ENCODE data around the gene KPNA6. TPM values are rescaled to one million over a fixed set of nuclear protein-coding genes. Genes with fewer than 3 reads are reported as not detected.

KPNA6 gene
- total and polyA plus RNA-seq, 9 of the 15 experiments (the other 6 are each of a cell fraction or from before 2014, with no cell fraction given), result 20.1 to 54.6 (median 32.2) TPM

DNA sequence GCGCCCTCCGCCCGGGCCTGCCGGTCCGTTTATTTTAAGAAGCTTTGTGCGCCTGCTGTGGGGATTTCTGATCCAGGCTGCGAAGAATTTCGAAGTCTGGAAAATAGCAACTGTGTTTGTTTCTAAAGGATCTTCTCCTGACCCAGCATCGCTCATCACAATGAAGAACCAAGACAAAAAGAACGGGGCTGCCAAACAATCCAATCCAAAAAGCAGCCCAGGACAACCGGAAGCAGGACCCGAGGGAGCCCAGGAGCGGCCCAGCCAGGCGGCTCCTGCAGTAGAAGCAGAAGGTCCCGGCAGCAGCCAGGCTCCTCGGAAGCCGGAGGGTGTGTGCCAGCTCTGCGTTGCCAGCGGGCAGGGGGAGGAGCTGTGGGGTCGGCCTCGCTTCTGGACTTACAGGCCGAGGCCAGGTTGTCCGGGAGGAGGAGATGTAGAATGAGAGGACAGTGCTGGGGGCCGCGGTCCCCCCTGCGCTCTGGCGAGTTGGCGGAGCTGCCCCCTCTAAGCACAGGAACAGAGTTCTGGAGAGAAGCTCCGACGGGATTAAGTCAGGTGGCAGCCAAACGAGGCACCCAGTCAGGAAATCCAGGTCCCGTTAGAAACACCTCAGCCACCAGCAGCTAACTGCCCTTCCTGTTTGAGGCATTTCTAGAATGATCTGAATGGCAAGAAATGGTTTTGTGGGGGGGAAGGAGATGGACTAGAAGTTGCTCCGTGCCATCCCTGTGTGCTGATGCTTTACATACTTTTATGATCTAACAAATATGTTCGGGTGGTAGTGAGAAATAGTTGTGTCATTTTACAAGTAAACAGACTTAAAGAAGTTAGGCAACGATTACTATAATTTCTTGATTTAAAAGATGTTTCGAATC, 72.6 kb downstream of the KPNA6 start (continued):
- TF ChIP-seq ZSCAN32 (CRISPR knock-in tag; IDR thresholded peaks at IDR 0.05) (no peak), ZNF23 (CRISPR knock-in tag; IDR thresholded peaks at IDR 0.05) (no peak), RFX5 (IDR thresholded peaks at IDR 0.05; ENCODE audit: low read depth, low read length) (no peak), SMAD3 (CRISPR knock-in tag; conservative IDR thresholded peaks at IDR 0.05) (no peak), SETDB1 (IDR thresholded peaks at IDR 0.05; ENCODE audit: low read length) (no peak), SIN3B (IDR thresholded peaks at IDR 0.05; ENCODE audit: low read depth) (no peak), NBN (IDR thresholded peaks at IDR 0.05; ENCODE audit: low read depth) (no peak), TAF1 (IDR thresholded peaks at IDR 0.05; ENCODE audit: control insufficient read depth, extremely low read depth, insufficient read depth, low read length, severe bottlenecking) (no peak), ETS2 (tag; IDR thresholded peaks at IDR 0.05; ENCODE audit: borderline replicate concordance, poor library complexity, severe bottlenecking) (no peak), ZKSCAN3 (CRISPR knock-in tag; IDR thresholded peaks at IDR 0.05) (no peak), RAD21 (CRISPR knock-in tag; conservative IDR thresholded peaks at IDR 0.05 in 1 of 2, IDR thresholded peaks at IDR 0.05 in 1 of 2) (no peak), DIDO1 (tag; IDR thresholded peaks at IDR 0.05; ENCODE audit: low read depth) (no peak)
- TF ChIP-seq, protein P1, sequence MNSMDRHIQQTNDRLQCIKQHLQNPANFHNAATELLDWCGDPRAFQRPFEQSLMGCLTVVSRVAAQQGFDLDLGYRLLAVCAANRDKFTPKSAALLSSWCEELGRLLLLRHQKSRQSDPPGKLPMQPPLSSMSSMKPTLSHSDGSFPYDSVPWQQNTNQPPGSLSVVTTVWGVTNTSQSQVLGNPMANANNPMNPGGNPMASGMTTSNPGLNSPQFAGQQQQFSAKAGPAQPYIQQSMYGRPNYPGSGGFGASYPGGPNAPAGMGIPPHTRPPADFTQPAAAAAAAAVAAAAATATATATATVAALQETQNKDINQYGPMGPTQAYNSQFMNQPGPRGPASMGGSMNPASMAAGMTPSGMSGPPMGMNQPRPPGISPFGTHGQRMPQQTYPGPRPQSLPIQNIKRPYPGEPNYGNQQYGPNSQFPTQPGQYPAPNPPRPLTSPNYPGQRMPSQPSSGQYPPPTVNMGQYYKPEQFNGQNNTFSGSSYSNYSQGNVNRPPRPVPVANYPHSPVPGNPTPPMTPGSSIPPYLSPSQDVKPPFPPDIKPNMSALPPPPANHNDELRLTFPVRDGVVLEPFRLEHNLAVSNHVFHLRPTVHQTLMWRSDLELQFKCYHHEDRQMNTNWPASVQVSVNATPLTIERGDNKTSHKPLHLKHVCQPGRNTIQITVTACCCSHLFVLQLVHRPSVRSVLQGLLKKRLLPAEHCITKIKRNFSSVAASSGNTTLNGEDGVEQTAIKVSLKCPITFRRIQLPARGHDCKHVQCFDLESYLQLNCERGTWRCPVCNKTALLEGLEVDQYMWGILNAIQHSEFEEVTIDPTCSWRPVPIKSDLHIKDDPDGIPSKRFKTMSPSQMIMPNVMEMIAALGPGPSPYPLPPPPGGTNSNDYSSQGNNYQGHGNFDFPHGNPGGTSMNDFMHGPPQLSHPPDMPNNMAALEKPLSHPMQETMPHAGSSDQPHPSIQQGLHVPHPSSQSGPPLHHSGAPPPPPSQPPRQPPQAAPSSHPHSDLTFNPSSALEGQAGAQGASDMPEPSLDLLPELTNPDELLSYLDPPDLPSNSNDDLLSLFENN (IDR thresholded peaks at IDR 0.05; ENCODE audit: low read depth in 2 of 2, low read length in 2 of 2), result no peak
- TF ChIP-seq, protein P2, sequence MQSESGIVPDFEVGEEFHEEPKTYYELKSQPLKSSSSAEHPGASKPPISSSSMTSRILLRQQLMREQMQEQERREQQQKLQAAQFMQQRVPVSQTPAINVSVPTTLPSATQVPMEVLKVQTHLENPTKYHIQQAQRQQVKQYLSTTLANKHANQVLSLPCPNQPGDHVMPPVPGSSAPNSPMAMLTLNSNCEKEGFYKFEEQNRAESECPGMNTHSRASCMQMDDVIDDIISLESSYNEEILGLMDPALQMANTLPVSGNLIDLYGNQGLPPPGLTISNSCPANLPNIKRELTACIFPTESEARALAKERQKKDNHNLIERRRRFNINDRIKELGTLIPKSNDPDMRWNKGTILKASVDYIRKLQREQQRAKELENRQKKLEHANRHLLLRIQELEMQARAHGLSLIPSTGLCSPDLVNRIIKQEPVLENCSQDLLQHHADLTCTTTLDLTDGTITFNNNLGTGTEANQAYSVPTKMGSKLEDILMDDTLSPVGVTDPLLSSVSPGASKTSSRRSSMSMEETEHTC (IDR thresholded peaks at IDR 0.05), result no peak
- TF ChIP-seq, protein P3, sequence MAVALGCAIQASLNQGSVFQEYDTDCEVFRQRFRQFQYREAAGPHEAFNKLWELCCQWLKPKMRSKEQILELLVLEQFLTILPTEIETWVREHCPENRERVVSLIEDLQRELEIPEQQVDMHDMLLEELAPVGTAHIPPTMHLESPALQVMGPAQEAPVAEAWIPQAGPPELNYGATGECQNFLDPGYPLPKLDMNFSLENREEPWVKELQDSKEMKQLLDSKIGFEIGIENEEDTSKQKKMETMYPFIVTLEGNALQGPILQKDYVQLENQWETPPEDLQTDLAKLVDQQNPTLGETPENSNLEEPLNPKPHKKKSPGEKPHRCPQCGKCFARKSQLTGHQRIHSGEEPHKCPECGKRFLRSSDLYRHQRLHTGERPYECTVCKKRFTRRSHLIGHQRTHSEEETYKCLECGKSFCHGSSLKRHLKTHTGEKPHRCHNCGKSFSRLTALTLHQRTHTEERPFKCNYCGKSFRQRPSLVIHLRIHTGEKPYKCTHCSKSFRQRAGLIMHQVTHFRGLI (CRISPR knock-in tag; IDR thresholded peaks at IDR 0.05), result no peak
- TF ChIP-seq, protein P4, sequence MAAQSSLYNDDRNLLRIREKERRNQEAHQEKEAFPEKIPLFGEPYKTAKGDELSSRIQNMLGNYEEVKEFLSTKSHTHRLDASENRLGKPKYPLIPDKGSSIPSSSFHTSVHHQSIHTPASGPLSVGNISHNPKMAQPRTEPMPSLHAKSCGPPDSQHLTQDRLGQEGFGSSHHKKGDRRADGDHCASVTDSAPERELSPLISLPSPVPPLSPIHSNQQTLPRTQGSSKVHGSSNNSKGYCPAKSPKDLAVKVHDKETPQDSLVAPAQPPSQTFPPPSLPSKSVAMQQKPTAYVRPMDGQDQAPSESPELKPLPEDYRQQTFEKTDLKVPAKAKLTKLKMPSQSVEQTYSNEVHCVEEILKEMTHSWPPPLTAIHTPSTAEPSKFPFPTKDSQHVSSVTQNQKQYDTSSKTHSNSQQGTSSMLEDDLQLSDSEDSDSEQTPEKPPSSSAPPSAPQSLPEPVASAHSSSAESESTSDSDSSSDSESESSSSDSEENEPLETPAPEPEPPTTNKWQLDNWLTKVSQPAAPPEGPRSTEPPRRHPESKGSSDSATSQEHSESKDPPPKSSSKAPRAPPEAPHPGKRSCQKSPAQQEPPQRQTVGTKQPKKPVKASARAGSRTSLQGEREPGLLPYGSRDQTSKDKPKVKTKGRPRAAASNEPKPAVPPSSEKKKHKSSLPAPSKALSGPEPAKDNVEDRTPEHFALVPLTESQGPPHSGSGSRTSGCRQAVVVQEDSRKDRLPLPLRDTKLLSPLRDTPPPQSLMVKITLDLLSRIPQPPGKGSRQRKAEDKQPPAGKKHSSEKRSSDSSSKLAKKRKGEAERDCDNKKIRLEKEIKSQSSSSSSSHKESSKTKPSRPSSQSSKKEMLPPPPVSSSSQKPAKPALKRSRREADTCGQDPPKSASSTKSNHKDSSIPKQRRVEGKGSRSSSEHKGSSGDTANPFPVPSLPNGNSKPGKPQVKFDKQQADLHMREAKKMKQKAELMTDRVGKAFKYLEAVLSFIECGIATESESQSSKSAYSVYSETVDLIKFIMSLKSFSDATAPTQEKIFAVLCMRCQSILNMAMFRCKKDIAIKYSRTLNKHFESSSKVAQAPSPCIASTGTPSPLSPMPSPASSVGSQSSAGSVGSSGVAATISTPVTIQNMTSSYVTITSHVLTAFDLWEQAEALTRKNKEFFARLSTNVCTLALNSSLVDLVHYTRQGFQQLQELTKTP (IDR thresholded peaks at IDR 0.05; ENCODE audit: low read depth in 1 of 2, partially characterized antibody in 2 of 2), result no peak
